ENCODE data around the gene SPIRE1.

SPIRE1 gene

DNA sequence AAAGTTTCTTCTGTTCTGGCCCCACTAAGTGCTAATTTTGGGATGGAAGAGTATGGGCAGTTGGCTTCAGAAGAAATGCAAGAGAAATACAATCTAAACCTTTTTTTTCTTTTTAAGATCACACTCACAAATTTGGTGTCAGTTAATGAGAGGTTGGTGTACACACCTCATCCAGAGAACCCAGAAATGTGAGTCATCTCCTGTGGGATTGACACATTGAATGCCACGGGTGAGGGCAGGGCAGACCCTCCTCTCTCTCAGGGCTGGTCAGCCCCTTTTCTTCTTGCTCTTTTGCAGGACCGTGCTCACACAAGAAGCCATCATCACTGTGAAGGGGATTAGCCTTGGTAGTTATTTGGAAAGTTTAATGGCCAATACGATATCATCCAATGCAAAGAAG is 231.0 kb downstream of the SPIRE1 start:
- DNase-seq (ENCODE audit: low spot score): no peak
- Histone ChIP-seq H4K8ac (ENCODE audit: low read depth, low read length) (no peak overlapping the region), H3K4me1 (ENCODE audit: control insufficient read depth in 2 of 2, insufficient read depth in 1 of 2, low read depth in 1 of 2, low read length in 2 of 2) (peaks cover 0 to 3% of the 10 kb centered on the region in 2 donors), H3K9me3 (replicated peaks in 1 of 2; ENCODE audit: control insufficient read depth in 2 of 2, insufficient read depth in 1 of 2, low read depth in 1 of 2, low read length in 2 of 2) (peaks cover 0 to 21% of the 10 kb centered on the region in 2 donors), H2AK5ac (ENCODE audit: low read depth, low read length) (no peak overlapping the region), H3K4me3 (ENCODE audit: low read length in 2 of 2) (no peak overlapping the region), H3K18ac (ENCODE audit: low read length) (no peak overlapping the region), H2BK120ac (ENCODE audit: low read depth, low read length) (no peak overlapping the region), H3K79me1 (ENCODE audit: low read depth, low read length) (peaks cover 2% of the 10 kb centered on the region), H3K14ac (ENCODE audit: low read length) (no peak overlapping the region), H3K36me3 (replicated peaks in 1 of 2; ENCODE audit: control insufficient read depth in 2 of 2, insufficient read depth in 2 of 2, low read length in 2 of 2) (peaks cover 31 to 46% of the 10 kb centered on the region in 2 donors), H2AFZ (ENCODE audit: low read length) (no peak overlapping the region), H3K4me2 (ENCODE audit: insufficient read depth, low read length, poor library complexity, severe bottlenecking) (no peak overlapping the region), H2BK12ac (ENCODE audit: low read length) (no peak overlapping the region), H4K91ac (ENCODE audit: low read depth, low read length, poor library complexity) (no peak overlapping the region), H3K27ac (replicated peaks; ENCODE audit: low read length) (no peak overlapping the region), H3K9ac (ENCODE audit: low read depth, low read length, poor library complexity) (no peak overlapping the region), H2BK5ac (ENCODE audit: low read length) (no peak overlapping the region), H2BK15ac (ENCODE audit: low read length) (no peak overlapping the region), H3K27me3 (ENCODE audit: control insufficient read depth in 3 of 3, insufficient read depth in 3 of 3, low read depth in 1 of 3, low read length in 3 of 3) (peaks cover 0 to 2% (median 0%) of the 10 kb centered on the region in 3 experiments), H3K23ac (ENCODE audit: low read depth, low read length, poor library complexity) (no peak overlapping the region), H3K4ac (ENCODE audit: low read length) (no peak overlapping the region)
- WGBS, 2 donors (ENCODE audit: extremely low coverage in 2 of 2, insufficient read length in 2 of 2, insufficient replicate concordance in 1 of 2): no CpG with 5 or more reads among the region's 3 CpGs

DNA sequence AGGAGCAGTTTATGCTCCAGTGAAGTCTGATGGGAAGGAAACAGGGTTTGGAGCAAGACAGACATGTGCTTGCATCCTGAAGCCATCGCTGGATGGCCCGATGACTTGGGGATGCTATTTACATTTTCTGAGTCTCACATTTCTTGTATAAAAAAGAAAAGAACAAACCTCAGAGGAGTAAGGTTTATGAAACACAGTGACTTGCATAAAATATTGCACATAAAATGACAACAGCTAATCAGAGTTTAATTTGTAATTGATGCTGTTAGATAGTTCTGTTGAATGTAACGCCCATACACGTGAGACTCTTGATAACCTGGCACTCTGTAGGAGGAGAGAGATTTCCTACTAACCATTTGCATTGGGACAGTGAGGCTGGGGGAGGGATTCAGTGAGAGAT is 233.7 kb downstream of the SPIRE1 start:
- Histone ChIP-seq H2BK12ac (ENCODE audit: low read length) (no peak overlapping the region), H2BK15ac (ENCODE audit: low read length) (no peak overlapping the region)
- no CpG with 5 or more reads among the region's 4 CpGs for WGBS, 2 donors (ENCODE audit: extremely low coverage in 2 of 2, insufficient read length in 2 of 2, insufficient replicate concordance in 1 of 2)

DNA sequence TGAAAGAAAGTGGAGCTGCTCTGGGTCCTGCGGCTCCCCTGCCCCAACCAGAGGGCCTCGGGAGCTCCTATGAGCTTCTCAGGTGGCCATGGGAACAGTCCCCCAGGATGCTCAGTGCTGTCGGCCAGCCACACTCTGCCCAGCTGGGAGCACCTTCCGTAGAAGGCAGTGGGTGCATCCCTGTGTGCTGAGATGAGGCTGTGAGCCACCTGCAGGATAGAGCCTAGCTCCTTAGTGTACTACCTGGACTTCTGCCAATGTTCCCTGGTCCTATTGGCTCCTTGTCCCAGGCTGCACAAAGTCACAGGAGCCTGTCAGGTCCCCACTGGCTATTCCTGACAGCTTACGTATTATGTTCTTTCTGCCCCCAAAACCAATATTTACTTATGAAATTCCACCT is 234.1 kb downstream of the SPIRE1 start:
- Histone ChIP-seq H2BK120ac (ENCODE audit: low read depth, low read length) (no peak overlapping the region), H3K9me3 (replicated peaks in 1 of 2; ENCODE audit: control insufficient read depth in 2 of 2, insufficient read depth in 1 of 2, low read depth in 1 of 2, low read length in 2 of 2) (peaks cover 2 to 16% of the 10 kb centered on the region in 2 donors), H2BK12ac (ENCODE audit: low read length) (no peak overlapping the region), H3K4ac (ENCODE audit: low read length) (no peak overlapping the region), H4K91ac (ENCODE audit: low read depth, low read length, poor library complexity) (no peak overlapping the region), H3K14ac (ENCODE audit: low read length) (no peak overlapping the region), H4K8ac (ENCODE audit: low read depth, low read length) (no peak overlapping the region), H2AFZ (ENCODE audit: low read length) (no peak overlapping the region), H3K23ac (ENCODE audit: low read depth, low read length, poor library complexity) (no peak overlapping the region), H3K9ac (ENCODE audit: low read depth, low read length, poor library complexity) (no peak overlapping the region), H3K18ac (ENCODE audit: low read length) (no peak overlapping the region), H3K36me3 (replicated peaks in 1 of 2; ENCODE audit: control insufficient read depth in 2 of 2, insufficient read depth in 2 of 2, low read length in 2 of 2) (peaks cover 22 to 26% of the 10 kb centered on the region in 2 donors), H3K4me1 (ENCODE audit: control insufficient read depth in 2 of 2, insufficient read depth in 1 of 2, low read depth in 1 of 2, low read length in 2 of 2) (peaks cover 0 to 4% of the 10 kb centered on the region in 2 donors), H2BK15ac (ENCODE audit: low read length) (no peak overlapping the region), H3K27me3 (ENCODE audit: control insufficient read depth in 3 of 3, insufficient read depth in 3 of 3, low read depth in 1 of 3, low read length in 3 of 3) (no peaks in the 10 kb centered on the region), H2AK5ac (ENCODE audit: low read depth, low read length) (no peak overlapping the region), H2BK5ac (ENCODE audit: low read length) (no peak overlapping the region), H3K4me3 (ENCODE audit: low read length in 2 of 2) (no peak overlapping the region), H3K27ac (replicated peaks; ENCODE audit: low read length) (no peak overlapping the region), H3K79me1 (ENCODE audit: low read depth, low read length) (no peaks in the 10 kb centered on the region), H3K4me2 (ENCODE audit: insufficient read depth, low read length, poor library complexity, severe bottlenecking) (no peak overlapping the region)
- no peak for DNase-seq (ENCODE audit: low spot score)
- no CpG with 5 or more reads among the region's 5 CpGs for WGBS, 2 donors (ENCODE audit: extremely low coverage in 2 of 2, insufficient read length in 2 of 2, insufficient replicate concordance in 1 of 2)

More for the DNA sequence above, 233.7 kb downstream of the SPIRE1 start:
- no peak overlapping the region for H3K14ac ChIP-seq (ENCODE audit: low read length)
- no peak overlapping the region for H3K9ac ChIP-seq (ENCODE audit: low read depth, low read length, poor library complexity)
- no peaks in the 10 kb centered on the region for H3K27me3 ChIP-seq (ENCODE audit: control insufficient read depth in 3 of 3, insufficient read depth in 3 of 3, low read depth in 1 of 3, low read length in 3 of 3)
- H2AK5ac ChIP-seq (ENCODE audit: low read depth, low read length): no peak overlapping the region
- H3K4me1 ChIP-seq (ENCODE audit: control insufficient read depth in 2 of 2, insufficient read depth in 1 of 2, low read depth in 1 of 2, low read length in 2 of 2): peaks cover 0 to 4% of the 10 kb centered on the region in 2 donors
- H4K91ac ChIP-seq (ENCODE audit: low read depth, low read length, poor library complexity): no peak overlapping the region
- no peak overlapping the region for H2AFZ ChIP-seq (ENCODE audit: low read length)
- peaks cover 26 to 30% of the 10 kb centered on the region in 2 donors for H3K36me3 ChIP-seq (replicated peaks in 1 of 2; ENCODE audit: control insufficient read depth in 2 of 2, insufficient read depth in 2 of 2, low read length in 2 of 2)
- no peak for DNase-seq (ENCODE audit: low spot score)
- no peak overlapping the region for H3K4ac ChIP-seq (ENCODE audit: low read length)
- no peak overlapping the region for H2BK5ac ChIP-seq (ENCODE audit: low read length)
- no peak overlapping the region for H3K4me2 ChIP-seq (ENCODE audit: insufficient read depth, low read length, poor library complexity, severe bottlenecking)
- no peak overlapping the region for H3K23ac ChIP-seq (ENCODE audit: low read depth, low read length, poor library complexity)
- H3K79me1 ChIP-seq (ENCODE audit: low read depth, low read length): no peaks in the 10 kb centered on the region
- H3K27ac ChIP-seq (replicated peaks; ENCODE audit: low read length): no peak overlapping the region
- no peak overlapping the region for H3K18ac ChIP-seq (ENCODE audit: low read length)
- no peak overlapping the region for H3K4me3 ChIP-seq (ENCODE audit: low read length in 2 of 2)
- H4K8ac ChIP-seq (ENCODE audit: low read depth, low read length): no peak overlapping the region
- no peak overlapping the region for H2BK120ac ChIP-seq (ENCODE audit: low read depth, low read length)
- H3K9me3 ChIP-seq (replicated peaks in 1 of 2; ENCODE audit: control insufficient read depth in 2 of 2, insufficient read depth in 1 of 2, low read depth in 1 of 2, low read length in 2 of 2): peaks cover 2 to 16% of the 10 kb centered on the region in 2 donors

DNA sequence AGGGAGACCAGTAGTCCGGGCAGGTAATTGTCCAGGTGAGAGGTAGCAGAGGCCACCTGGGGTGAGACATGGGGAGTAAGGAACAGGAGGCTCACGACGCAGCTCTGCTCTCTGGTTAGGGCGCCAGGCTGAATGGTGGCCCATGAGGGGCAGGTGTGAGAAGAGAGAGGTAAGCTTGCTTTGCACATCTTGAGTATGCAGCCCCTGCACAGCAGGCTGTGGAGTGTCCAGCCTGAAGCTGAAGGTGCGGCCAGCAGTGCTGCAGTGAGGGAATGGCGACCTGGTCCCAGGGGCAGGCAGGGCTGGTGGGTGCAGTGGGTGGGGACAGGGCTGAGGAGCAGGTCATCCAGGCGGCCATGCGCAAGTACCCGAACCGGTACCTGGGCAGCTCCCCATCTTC is 234.5 kb downstream of the SPIRE1 start:
- no peak overlapping the region for H3K4me2 ChIP-seq (ENCODE audit: insufficient read depth, low read length, poor library complexity, severe bottlenecking)
- no peak overlapping the region for H4K8ac ChIP-seq (ENCODE audit: low read depth, low read length)
- H2BK12ac ChIP-seq (ENCODE audit: low read length): no peak overlapping the region
- H3K4ac ChIP-seq (ENCODE audit: low read length): no peak overlapping the region
- no peak overlapping the region for H3K4me3 ChIP-seq (ENCODE audit: low read length in 2 of 2)
- DNase-seq (ENCODE audit: low spot score): no peak
- H3K79me1 ChIP-seq (ENCODE audit: low read depth, low read length): no peaks in the 10 kb centered on the region
- H3K27me3 ChIP-seq (ENCODE audit: control insufficient read depth in 3 of 3, insufficient read depth in 3 of 3, low read depth in 1 of 3, low read length in 3 of 3): no peaks in the 10 kb centered on the region
- H2BK120ac ChIP-seq (ENCODE audit: low read depth, low read length): no peak overlapping the region
- no peak overlapping the region for H3K27ac ChIP-seq (replicated peaks; ENCODE audit: low read length)
- H3K9ac ChIP-seq (ENCODE audit: low read depth, low read length, poor library complexity): peak overlapping the region; percentile 30
- H3K4me1 ChIP-seq (ENCODE audit: control insufficient read depth in 2 of 2, insufficient read depth in 1 of 2, low read depth in 1 of 2, low read length in 2 of 2): peaks cover 0 to 4% of the 10 kb centered on the region in 2 donors
- no peak overlapping the region for H3K18ac ChIP-seq (ENCODE audit: low read length)
- peaks cover 2 to 16% of the 10 kb centered on the region in 2 donors for H3K9me3 ChIP-seq (replicated peaks in 1 of 2; ENCODE audit: control insufficient read depth in 2 of 2, insufficient read depth in 1 of 2, low read depth in 1 of 2, low read length in 2 of 2)
- H3K23ac ChIP-seq (ENCODE audit: low read depth, low read length, poor library complexity): peak overlapping the region; percentile 60
- H3K14ac ChIP-seq (ENCODE audit: low read length): no peak overlapping the region
- no peak overlapping the region for H2BK15ac ChIP-seq (ENCODE audit: low read length)
- H3K36me3 ChIP-seq (replicated peaks in 1 of 2; ENCODE audit: control insufficient read depth in 2 of 2, insufficient read depth in 2 of 2, low read length in 2 of 2): peaks cover 21 to 25% of the 10 kb centered on the region in 2 donors
- peak overlapping the region; percentile 74 for H2AK5ac ChIP-seq (ENCODE audit: low read depth, low read length)
- no CpG with 5 or more reads among the region's 10 CpGs for WGBS, 2 donors (ENCODE audit: extremely low coverage in 2 of 2, insufficient read length in 2 of 2, insufficient replicate concordance in 1 of 2)
- H4K91ac ChIP-seq (ENCODE audit: low read depth, low read length, poor library complexity): no peak overlapping the region
- no peak overlapping the region for H2BK5ac ChIP-seq (ENCODE audit: low read length)
- H2AFZ ChIP-seq (ENCODE audit: low read length): no peak overlapping the region

Data from neuronal stem cell (in vitro differentiated cells).